ENCODE data around the gene EYS.

DNA sequence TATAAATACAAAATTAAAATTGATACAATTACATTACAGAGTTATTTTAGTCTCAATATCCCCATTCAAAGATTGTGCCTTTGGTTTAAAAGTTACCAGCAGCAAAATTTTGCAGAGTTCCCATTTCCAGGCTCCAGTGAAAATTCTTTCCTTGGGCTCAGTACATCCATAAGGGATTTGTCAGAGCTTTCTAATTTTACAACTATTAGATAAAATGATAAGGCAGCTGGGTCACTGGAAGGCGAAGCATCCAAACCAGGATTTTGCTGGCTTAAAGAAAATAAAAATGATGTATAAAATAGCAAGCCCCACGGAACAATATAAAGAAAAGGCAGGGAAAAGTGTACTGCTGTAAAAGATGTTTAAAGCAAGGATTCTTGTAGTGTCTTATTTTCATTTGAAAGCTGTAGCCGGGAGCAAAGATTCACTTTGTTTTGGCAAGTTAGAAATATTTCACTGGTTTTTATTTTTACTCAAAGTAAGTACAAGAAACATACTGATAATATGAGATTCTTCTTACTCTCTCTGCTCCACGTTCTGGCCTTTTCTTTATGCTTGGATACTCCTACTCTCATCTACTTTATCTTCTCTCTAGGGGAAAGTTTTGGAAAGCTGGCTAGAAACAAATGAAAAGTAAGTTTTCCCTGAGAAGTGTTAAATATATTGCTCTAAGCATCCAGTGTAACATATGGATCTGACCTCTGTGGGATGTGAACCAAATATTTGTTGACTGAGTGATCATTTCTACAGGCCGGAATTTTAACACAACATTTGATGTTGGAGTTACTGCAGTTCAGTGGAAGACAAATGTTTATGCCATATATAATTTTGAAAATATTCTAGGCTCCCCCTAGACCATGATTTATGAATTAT lies 1583.0 kb downstream of the EYS start:
- TF ChIP-seq, protein P1, sequence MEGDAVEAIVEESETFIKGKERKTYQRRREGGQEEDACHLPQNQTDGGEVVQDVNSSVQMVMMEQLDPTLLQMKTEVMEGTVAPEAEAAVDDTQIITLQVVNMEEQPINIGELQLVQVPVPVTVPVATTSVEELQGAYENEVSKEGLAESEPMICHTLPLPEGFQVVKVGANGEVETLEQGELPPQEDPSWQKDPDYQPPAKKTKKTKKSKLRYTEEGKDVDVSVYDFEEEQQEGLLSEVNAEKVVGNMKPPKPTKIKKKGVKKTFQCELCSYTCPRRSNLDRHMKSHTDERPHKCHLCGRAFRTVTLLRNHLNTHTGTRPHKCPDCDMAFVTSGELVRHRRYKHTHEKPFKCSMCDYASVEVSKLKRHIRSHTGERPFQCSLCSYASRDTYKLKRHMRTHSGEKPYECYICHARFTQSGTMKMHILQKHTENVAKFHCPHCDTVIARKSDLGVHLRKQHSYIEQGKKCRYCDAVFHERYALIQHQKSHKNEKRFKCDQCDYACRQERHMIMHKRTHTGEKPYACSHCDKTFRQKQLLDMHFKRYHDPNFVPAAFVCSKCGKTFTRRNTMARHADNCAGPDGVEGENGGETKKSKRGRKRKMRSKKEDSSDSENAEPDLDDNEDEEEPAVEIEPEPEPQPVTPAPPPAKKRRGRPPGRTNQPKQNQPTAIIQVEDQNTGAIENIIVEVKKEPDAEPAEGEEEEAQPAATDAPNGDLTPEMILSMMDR (IDR thresholded peaks at IDR 0.05) = no peak
- TF ChIP-seq POLR2A (IDR thresholded peaks at IDR 0.05) = no peak
